Esophagus squamous epithelium (tissue), 5 donors: ENCODE measurements around the gene MED13L. TPM values are rescaled to one million over a fixed set of nuclear protein-coding genes. Genes with fewer than 3 reads are reported as not detected.
A peak's percentile ranks its signal among the peaks of the same experiment; 100 is the strongest.

ENCODE experiments used
- DNase-seq: peaks from one replicate; lab custom pipeline; 2025; lab: John Stamatoyannopoulos, UW
- H3K27ac ChIP-seq, 4 donors: fragments of 200-600 bp; sonication (generic); one replicate each; pipeline ENCODE4 v1.5.1; 2016 to 2019; ENCODE audit warnings: mild to moderate bottlenecking in 1 of 4
- H3K27me3 ChIP-seq, 4 donors: fragments of 200-600 bp; sonication (generic); 1 replicate in 3 of 4; 2 replicates in 1 of 4; pipeline versions ENCODE4 v1.5.1 to v1.6.0; 2017 to 2021; ENCODE audit warnings: antibody characterized with exemption in 1 of 4
- H3K36me3 ChIP-seq, 3 donors: fragments of 200-600 bp; sonication (generic); one replicate each; pipeline ENCODE4 v1.5.1; 2016 to 2019
- H3K4me1 ChIP-seq, 3 donors: fragments of 200-600 bp; sonication (generic); one replicate each; pipeline ENCODE4 v1.5.1; 2017 to 2019
- H3K4me3 ChIP-seq, 4 donors: fragments of 200-600 bp; sonication (generic); 1 replicate in 3 of 4; 2 replicates in 1 of 4; pipeline ENCODE4 v1.5.1; 2016 to 2019; ENCODE audit warnings: mild to moderate bottlenecking in 2 of 4, moderate library complexity in 1 of 4
- H3K9me3 ChIP-seq, 3 donors: fragments of 200-600 bp; sonication (generic); one replicate each; pipeline ENCODE4 v1.5.1; 2016 to 2019
- CTCF ChIP-seq, 6 experiments: fragments of 450-650 bp in 4 of 6; fragments of 200-600 bp in 2 of 6; sonication (generic) in 2 of 6; IDR thresholded peaks; one replicate each; pipeline ENCODE4 v1.5.1; 2016 to 2019; ENCODE audit warnings: antibody characterized with exemption in 6 of 6, mild to moderate bottlenecking in 4 of 6, moderate library complexity in 4 of 6
- POLR2A ChIP-seq, 4 donors: fragments of 450-650 bp; IDR thresholded peaks; one replicate each; pipeline ENCODE4 v1.6.1; 2017; ENCODE audit warnings: antibody characterized with exemption in 4 of 4, mild to moderate bottlenecking in 4 of 4, moderate library complexity in 3 of 4
- WGBS, 2 donors: methylation state at CpG; one replicate each; pipeline ENCODE4 v1.1.5; 2018; 5-methylcytosine and 5-hydroxymethylcytosine counted together
- intact Hi-C: fragments of 100-400 bp; cut with DNase I; formaldehyde crosslinking; loops from one replicate; pipeline ENCODE4 v1.15.0; 2022
- total RNA-seq, 4 donors: library from RNA; depleted of rRNA; stranded (reverse); fragments of >200 nt; gene quantifications; one replicate each; pipeline ENCODE4 v1.1.0, GENCODE V29; 2016
- donor health status: DM: yes; HTN: yes; CAD: no.

Gene MED13L
- total RNA-seq, 4 donors from 2014 or later: 52.2 to 137 (median 62.1) TPM

GRCh38 chr12:116266168-116266601 is 11.3 kb downstream of the MED13L start:
- TF ChIP-seq POLR2A (IDR thresholded peaks at IDR 0.05): no peak
- TF ChIP-seq CTCF (IDR thresholded peaks at IDR 0.05): peak in 2 of 6 experiments; percentile 3 to 20
- no peak for DNase-seq
- Histone ChIP-seq H3K27me3 (no peaks in the 10 kb centered on the region), H3K36me3 (no peaks in the 10 kb centered on the region), H3K4me1 (peaks cover 19 to 94% (median 51%) of the 10 kb centered on the region in 3 donors), H3K4me3 (no peak overlapping the region), H3K27ac (no peak overlapping the region), H3K9me3 (no peaks in the 10 kb centered on the region)
- 47 to 53% methylated on average over 3 of the region's 3 CpGs for WGBS, 2 donors
- intact Hi-C loops: no loop called here

GRCh38 chr12:116265351-116266147 is 11.9 kb downstream of the MED13L start:
- Histone ChIP-seq H3K4me3 (no peak overlapping the region), H3K27me3 (no peaks in the 10 kb centered on the region), H3K27ac (peak overlapping the region in 1 of 4 donors; percentile 21), H3K36me3 (no peaks in the 10 kb centered on the region), H3K9me3 (no peaks in the 10 kb centered on the region), H3K4me1 (peaks cover 19 to 99% (median 54%) of the 10 kb centered on the region in 3 donors)
- intact Hi-C loops: no loop called here
- no peak for TF ChIP-seq POLR2A (IDR thresholded peaks at IDR 0.05)
- TF ChIP-seq CTCF (IDR thresholded peaks at IDR 0.05): no peak
- 40 to 53% methylated on average over 7 of the region's 7 CpGs for WGBS, 2 donors
- no peak for DNase-seq

GRCh38 chr12:116264525-116265070 is 12.9 kb downstream of the MED13L start:
- WGBS, 2 donors: 79 to 88% methylated on average over 2 of the region's 2 CpGs
- H3K4me1 ChIP-seq: peaks cover 19 to 97% (median 54%) of the 10 kb centered on the region in 3 donors
- no peaks in the 10 kb centered on the region for H3K27me3 ChIP-seq
- no peak for DNase-seq
- H3K27ac ChIP-seq: no peak overlapping the region
- intact Hi-C loops: no loop called here
- no peaks in the 10 kb centered on the region for H3K9me3 ChIP-seq
- H3K36me3 ChIP-seq: no peaks in the 10 kb centered on the region
- no peak overlapping the region for H3K4me3 ChIP-seq
- no peak for TF ChIP-seq POLR2A (IDR thresholded peaks at IDR 0.05)
- no peak for TF ChIP-seq CTCF (IDR thresholded peaks at IDR 0.05)

- H3K4me1 ChIP-seq: peaks cover 19 to 97% (median 54%) of the 10 kb centered on the region in 3 donors
- no peak overlapping the region for H3K4me3 ChIP-seq
- intact Hi-C loops: no loop called here
- no peaks in the 10 kb centered on the region for H3K27me3 ChIP-seq
- no peak for DNase-seq
- no peaks in the 10 kb centered on the region for H3K9me3 ChIP-seq
- TF ChIP-seq POLR2A (IDR thresholded peaks at IDR 0.05) (no peak), CTCF (IDR thresholded peaks at IDR 0.05) (no peak)
- H3K36me3 ChIP-seq: no peaks in the 10 kb centered on the region
- 15 to 20% methylated on average over 2 of the region's 2 CpGs for WGBS, 2 donors
- H3K27ac ChIP-seq: no peak overlapping the region
These were observed 13.6 kb downstream of the MED13L start for GRCh38 chr12:116263844-116264243.

- H3K36me3 ChIP-seq: no peaks in the 10 kb centered on the region
- DNase-seq: no peak
- H3K9me3 ChIP-seq: no peaks in the 10 kb centered on the region
- H3K27ac ChIP-seq: no peak overlapping the region
- intact Hi-C loops: no loop called here
- WGBS, 2 donors: 35 to 41% methylated on average over 1 of the region's 1 CpG
- H3K4me3 ChIP-seq: no peak overlapping the region
- peaks cover 19 to 96% (median 54%) of the 10 kb centered on the region in 3 donors for H3K4me1 ChIP-seq
- no peak for TF ChIP-seq CTCF (IDR thresholded peaks at IDR 0.05)
- TF ChIP-seq POLR2A (IDR thresholded peaks at IDR 0.05): no peak
- H3K27me3 ChIP-seq: no peaks in the 10 kb centered on the region
These were observed 14.1 kb downstream of the MED13L start for GRCh38 chr12:116263431-116263830.
